ENCODE data around the gene ZEB2.

ZEB2 gene

DNA sequence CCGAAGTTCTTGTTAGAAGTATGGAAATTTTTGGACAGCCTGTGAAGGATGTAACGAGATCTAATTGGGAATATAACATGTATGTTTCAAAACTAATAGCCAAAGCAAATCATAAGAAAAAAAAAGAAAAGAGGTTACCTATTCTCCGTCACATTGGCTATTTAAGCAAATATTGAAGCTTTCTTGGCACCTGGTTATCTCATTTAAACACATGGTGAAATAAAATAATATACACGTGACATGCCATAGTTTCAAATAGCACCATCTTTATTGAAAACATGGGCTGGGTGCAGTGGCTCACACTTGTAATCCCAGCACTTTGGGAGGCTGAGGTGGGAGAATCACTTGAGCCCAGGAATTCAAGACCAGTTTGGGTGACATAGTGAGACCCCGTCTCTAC lies 56.7 kb downstream of the ZEB2 start:
- DNase-seq (ENCODE audit: low read depth), result no peak
- no peak overlapping the region for H3K4me3 ChIP-seq (replicated peaks; ENCODE audit: low read depth, low read length)
- TF ChIP-seq, protein P1, sequence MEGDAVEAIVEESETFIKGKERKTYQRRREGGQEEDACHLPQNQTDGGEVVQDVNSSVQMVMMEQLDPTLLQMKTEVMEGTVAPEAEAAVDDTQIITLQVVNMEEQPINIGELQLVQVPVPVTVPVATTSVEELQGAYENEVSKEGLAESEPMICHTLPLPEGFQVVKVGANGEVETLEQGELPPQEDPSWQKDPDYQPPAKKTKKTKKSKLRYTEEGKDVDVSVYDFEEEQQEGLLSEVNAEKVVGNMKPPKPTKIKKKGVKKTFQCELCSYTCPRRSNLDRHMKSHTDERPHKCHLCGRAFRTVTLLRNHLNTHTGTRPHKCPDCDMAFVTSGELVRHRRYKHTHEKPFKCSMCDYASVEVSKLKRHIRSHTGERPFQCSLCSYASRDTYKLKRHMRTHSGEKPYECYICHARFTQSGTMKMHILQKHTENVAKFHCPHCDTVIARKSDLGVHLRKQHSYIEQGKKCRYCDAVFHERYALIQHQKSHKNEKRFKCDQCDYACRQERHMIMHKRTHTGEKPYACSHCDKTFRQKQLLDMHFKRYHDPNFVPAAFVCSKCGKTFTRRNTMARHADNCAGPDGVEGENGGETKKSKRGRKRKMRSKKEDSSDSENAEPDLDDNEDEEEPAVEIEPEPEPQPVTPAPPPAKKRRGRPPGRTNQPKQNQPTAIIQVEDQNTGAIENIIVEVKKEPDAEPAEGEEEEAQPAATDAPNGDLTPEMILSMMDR (IDR thresholded peaks at IDR 0.05; ENCODE audit: low read length, missing control alignments), result no peak

DNA sequence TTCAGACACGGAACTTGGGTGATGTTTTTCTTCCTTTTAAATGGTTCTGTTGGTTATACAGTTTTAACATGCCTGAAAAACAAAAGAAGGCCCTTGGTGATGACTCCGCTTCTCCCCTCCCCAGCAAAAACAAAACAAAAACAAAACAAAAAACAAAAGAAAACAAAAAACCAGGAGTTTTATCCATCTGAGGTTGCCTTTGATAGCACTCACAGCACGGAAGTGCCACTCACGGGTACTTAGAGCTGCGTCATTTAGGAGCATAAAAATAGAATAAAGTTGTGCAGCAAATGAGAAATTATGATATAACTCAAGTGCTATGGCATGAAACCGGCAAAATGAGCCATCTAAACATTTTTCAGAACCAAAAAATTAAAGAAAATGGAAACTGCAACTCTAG lies 57.7 kb downstream of the ZEB2 start:
- TF ChIP-seq, protein P1 (IDR thresholded peaks at IDR 0.05; ENCODE audit: low read length, missing control alignments), result no peak
- H3K4me3 ChIP-seq (replicated peaks; ENCODE audit: low read depth, low read length), result no peak overlapping the region
- no peak for DNase-seq (ENCODE audit: low read depth)

DNA sequence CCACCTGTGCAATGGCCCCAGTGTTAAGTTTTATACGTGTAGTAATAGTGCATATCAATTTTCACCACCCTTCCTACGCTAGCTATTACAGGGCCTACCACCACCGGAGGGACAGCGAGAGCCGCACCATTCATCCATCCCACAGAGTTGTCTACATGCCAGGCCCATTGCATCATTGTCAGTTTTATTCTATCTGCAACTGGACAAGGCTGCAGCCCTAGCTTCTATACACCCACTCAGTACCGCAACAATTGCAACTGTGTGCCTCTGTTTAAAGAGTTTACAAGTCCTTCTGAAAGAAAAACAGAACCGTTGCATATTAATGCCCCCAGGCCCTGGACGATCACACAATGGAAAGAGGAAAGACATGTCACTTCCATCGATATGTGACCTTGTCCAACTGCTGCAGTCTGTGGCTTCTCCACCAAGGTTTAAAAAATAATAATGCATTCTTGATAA lies 58.6 kb downstream of the ZEB2 start:
- peak; percentile 90 for DNase-seq (ENCODE audit: low read depth)
- TF ChIP-seq, protein P1 (IDR thresholded peaks at IDR 0.05; ENCODE audit: low read length, missing control alignments), result peak; percentile 25

DNA sequence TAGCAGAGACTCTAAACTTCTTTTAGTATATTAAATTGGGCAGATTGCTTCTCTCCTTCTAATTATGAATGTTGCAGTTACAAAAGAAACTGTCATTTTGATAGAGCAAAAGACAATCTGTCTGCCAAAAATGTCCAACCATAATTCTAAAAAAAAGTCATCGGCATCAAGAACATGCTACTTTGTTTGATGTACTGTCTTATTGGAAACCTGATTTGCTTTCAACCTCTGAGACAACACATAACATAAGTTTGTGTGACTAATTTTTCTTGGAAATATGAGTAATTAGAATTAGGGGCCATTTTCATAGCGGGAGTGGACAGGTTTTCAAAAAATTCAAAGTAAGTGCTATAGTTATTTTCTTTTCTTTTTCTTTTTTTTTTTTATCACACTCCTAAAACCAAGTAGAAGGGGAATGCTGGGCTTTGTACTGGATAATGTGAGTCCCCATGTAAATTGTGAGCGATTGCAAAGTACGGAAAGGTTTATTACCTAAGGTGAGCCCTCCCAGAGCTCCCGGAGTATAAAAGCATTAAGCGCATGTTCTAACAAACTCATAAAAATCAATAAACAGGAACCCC lies 59.1 kb downstream of the ZEB2 start:
- no peak overlapping the region for H3K4me3 ChIP-seq (replicated peaks; ENCODE audit: low read depth, low read length)
- TF ChIP-seq, protein P1 (IDR thresholded peaks at IDR 0.05; ENCODE audit: low read length, missing control alignments), result no peak
- DNase-seq (ENCODE audit: low read depth), result no peak

More for the DNA sequence above, 58.6 kb downstream of the ZEB2 start:
- no peak overlapping the region for H3K4me3 ChIP-seq (replicated peaks; ENCODE audit: low read depth, low read length)

DNA sequence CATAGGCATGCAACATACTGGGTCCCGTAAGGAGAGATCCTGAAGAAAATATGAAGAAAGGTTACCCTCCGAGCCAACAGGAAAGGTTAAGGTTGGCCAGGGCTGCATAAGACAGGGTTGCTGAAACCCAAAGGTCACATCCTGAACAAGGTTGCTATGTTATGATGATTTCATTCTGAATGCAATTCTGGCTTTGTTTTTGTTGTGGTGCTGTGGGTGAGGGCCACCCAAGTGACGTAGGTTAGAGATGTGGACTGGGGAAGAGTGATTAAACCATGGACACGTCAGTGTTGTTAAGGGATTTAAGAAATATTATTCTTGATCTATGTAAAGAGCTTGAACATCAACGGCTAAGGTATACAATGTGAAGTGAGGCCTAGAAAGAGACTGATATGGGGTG lies 60.0 kb downstream of the ZEB2 start:
- DNase-seq (ENCODE audit: low read depth), result peak; percentile 91
- TF ChIP-seq, protein P1 (IDR thresholded peaks at IDR 0.05; ENCODE audit: low read length, missing control alignments), result no peak
- no peak overlapping the region for H3K4me3 ChIP-seq (replicated peaks; ENCODE audit: low read depth, low read length)

DNA sequence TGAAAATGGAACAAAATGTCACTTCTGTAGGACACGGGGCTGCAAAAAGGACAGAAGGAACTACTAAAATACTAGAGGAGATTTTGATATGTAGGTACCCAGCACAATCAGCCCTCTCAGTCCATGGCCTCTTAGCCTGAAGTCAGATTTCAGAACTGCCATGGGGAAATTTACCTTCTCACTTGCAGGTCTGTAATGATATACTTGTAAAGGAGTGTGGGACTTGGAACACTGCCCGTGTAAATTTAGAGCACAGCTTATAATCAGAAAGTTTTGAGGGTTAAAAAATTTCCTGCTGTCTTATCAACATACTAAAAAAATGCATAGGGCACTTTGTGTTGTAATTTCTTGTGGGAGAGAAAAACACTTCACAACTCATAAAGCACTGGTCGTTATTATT lies 60.6 kb downstream of the ZEB2 start:
- TF ChIP-seq, protein P1 (IDR thresholded peaks at IDR 0.05; ENCODE audit: low read length, missing control alignments), result no peak
- DNase-seq (ENCODE audit: low read depth), result no peak
- no peak overlapping the region for H3K4me3 ChIP-seq (replicated peaks; ENCODE audit: low read depth, low read length)

DNA sequence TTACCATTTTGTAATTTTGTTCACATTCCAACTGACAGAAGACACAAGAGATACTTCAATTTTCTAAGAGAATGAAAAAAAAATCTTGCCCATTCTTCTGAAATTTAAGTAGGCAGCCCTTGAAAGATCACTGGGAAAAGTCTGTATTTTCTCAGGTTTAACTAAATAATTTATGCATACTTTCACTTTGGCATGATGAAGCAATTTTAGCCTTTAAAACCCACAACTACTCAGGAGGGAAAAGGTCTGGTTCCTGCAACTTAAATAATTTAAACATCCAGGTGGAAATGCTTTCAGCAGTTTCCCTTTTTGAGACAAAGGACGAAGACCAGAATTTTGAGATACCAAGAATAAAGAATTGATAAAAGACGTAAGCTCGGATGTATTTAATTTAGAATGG lies 61.4 kb downstream of the ZEB2 start:
- DNase-seq (ENCODE audit: low read depth), result no peak
- TF ChIP-seq, protein P1 (IDR thresholded peaks at IDR 0.05; ENCODE audit: low read length, missing control alignments), result no peak
- H3K4me3 ChIP-seq (replicated peaks; ENCODE audit: low read depth, low read length), result no peak overlapping the region

Data from fibroblast of pulmonary artery (primary cell).